GM18507 (cell line): Measurements from ENCODE around the gene MVP.
"Not testable (repeated sequence)": the region's sequence is repeated elsewhere in the genome, so short reads cannot be mapped to it uniquely, and the experiment has no call there.

Experiments
- DNase-seq: peaks from one replicate; pipeline ENCODE4 v3.0.0; 2011; ENCODE audit warnings: low read depth; ENCODE audit not compliant: insufficient read length; ENCODE audit errors: extremely low spot score
- FAIRE-seq: peaks from 2 replicates; lab custom pipeline; 2011; peaks lifted over from hg19 to GRCh38; lab: Jason Lieb, UNC

The MVP gene

GRCh38 chr16:29820271-29820701, at the start of gene MVP:
Gene MVP (plus strand): TSS chr16:29820462. CDS start chr16:29830550, 10,088 bp downstream.
- peak; percentile 76 for FAIRE-seq

GRCh38 chr16:29772330-29772729, 47.9 kb upstream of the MVP start:
- DNase-seq, FAIRE-seq: not testable (repeated sequence)

More at GRCh38 chr16:29820271-29820701, at the start of gene MVP:
- no peak for DNase-seq

- DNase-seq (no peak), FAIRE-seq (no peak)
Measured at GRCh38 chr16:29774730-29775129, 45.5 kb upstream of the MVP start.

GRCh38 chr16:29775742-29776408, 44.4 kb upstream of the MVP start:
- DNase-seq (no peak), FAIRE-seq (no peak)

- DNase-seq (no peak), FAIRE-seq (no peak)
Measured at GRCh38 chr16:29777576-29778350, 42.5 kb upstream of the MVP start, which contains the start of gene ZG16. Gene ZG16 (plus strand): TSS chr16:29778256. CDS start chr16:29779267, 1,011 bp downstream.

- FAIRE-seq (no peak), DNase-seq (no peak)
Measured at GRCh38 chr16:29779474-29779873, 40.8 kb upstream of the MVP start.

GRCh38 chr16:29783094-29783953, 36.9 kb upstream of the MVP start:
- not testable (repeated sequence) for DNase-seq, FAIRE-seq

GRCh38 chr16:29784157-29784556, 36.1 kb upstream of the MVP start:
- no peak for DNase-seq
- no peak for FAIRE-seq

- no peak for FAIRE-seq
- DNase-seq, result peak; percentile 47
Measured at GRCh38 chr16:29784901-29785500, 35.3 kb upstream of the MVP start.

- DNase-seq, FAIRE-seq: not testable (repeated sequence)
Measured at GRCh38 chr16:29787155-29787554, 33.1 kb upstream of the MVP start.

GRCh38 chr16:29789775-29790182, 30.5 kb upstream of the MVP start:
- FAIRE-seq, result no peak
- no peak for DNase-seq

GRCh38 chr16:29790183-29790948, 29.9 kb upstream of the MVP start, which contains the start of gene KIF22:
Gene KIF22 (plus strand): TSS chr16:29790751. CDS start chr16:29790760, 9 bp downstream.
- DNase-seq, result peak; percentile 98
- peak; percentile 92 for FAIRE-seq

- DNase-seq (no peak), FAIRE-seq (no peak)
Measured at GRCh38 chr16:29790949-29791844, 29.1 kb upstream of the MVP start.

- DNase-seq (no peak), FAIRE-seq (no peak)
Measured at GRCh38 chr16:29791845-29792807, 28.1 kb upstream of the MVP start.

- DNase-seq, FAIRE-seq: not testable (repeated sequence)
Measured at GRCh38 chr16:29793153-29793552, 27.1 kb upstream of the MVP start.

GRCh38 chr16:29794231-29794710, 26.0 kb upstream of the MVP start:
- DNase-seq (no peak), FAIRE-seq (no peak)
